PC-9 (cell line): ENCODE results near the gene RASGRF1. TPM values are rescaled to one million over a fixed set of nuclear protein-coding genes. Genes with fewer than 3 reads are reported as not detected.

ENCODE experiments used
- BruUV-seq: library from RNA; stranded (reverse); fragments of 400-500 nt; replicated peaks from 2 replicates; lab custom pipeline; 2021; lab: Mats Ljungman, UMichigan
- CTCF ChIA-PET: fragments of 300-600 bp; sonication (Branson Sonifier 250); formaldehyde crosslinking; loops from one replicate; lab custom pipeline; 2022; ENCODE audit warnings: antibody characterized with exemption; lab: Charles Lee
- POLR2A ChIA-PET: fragments of 300-600 bp; sonication (Branson Sonifier 250); formaldehyde crosslinking; loops from one replicate; lab custom pipeline; 2022; ENCODE audit warnings: antibody characterized with exemption; ENCODE audit not compliant: unreplicated experiment; lab: Charles Lee
- DNase-seq, 2 experiments: peaks; one replicate each; pipeline versions ENCODE4 v3.0.0 to v3.0.0-alpha.2; 2015 to 2022; ENCODE audit warnings: mixed read lengths in 1 of 2
- H2AFZ ChIP-seq: fragments of 200-600 bp; sonication (generic); 2 replicates; pipeline ENCODE4 v1.8.1; 2017; ENCODE audit warnings: antibody characterized with exemption
- H3F3A ChIP-seq: fragments of 200-600 bp; sonication (generic); 2 replicates; pipeline ENCODE4 v1.8.1; 2017; ENCODE audit warnings: antibody characterized with exemption, mild to moderate bottlenecking, low read depth; ENCODE audit not compliant: insufficient read depth
- H3K27ac ChIP-seq: fragments of 200-600 bp; sonication (generic); 2 replicates; pipeline ENCODE4 v1.6.1; 2016; ENCODE audit warnings: mixed run types
- H3K27me3 ChIP-seq: fragments of 200-600 bp; sonication (generic); 2 replicates; pipeline ENCODE4 v1.6.1; 2016; ENCODE audit warnings: low read depth, mixed run types; ENCODE audit not compliant: insufficient read depth
- H3K36me3 ChIP-seq: fragments of 200-600 bp; sonication (generic); 2 replicates; pipeline ENCODE4 v1.6.1; 2016; ENCODE audit warnings: low read depth, mixed run types
- H3K4me1 ChIP-seq: fragments of 200-600 bp; sonication (generic); replicated peaks from 2 replicates; pipeline ENCODE4 v1.6.1; 2016; ENCODE audit warnings: mixed run types; ENCODE audit not compliant: insufficient read depth
- H3K4me2 ChIP-seq: fragments of 200-600 bp; sonication (generic); 2 replicates; pipeline ENCODE4 v1.6.1; 2017; ENCODE audit warnings: mixed run types
- H3K4me3 ChIP-seq: fragments of 200-600 bp; sonication (generic); 2 replicates; pipeline ENCODE4 v1.6.1; 2016; ENCODE audit warnings: mixed run types
- H3K79me2 ChIP-seq: fragments of 200-600 bp; sonication (generic); 2 replicates; pipeline ENCODE4 v1.6.1; 2017; ENCODE audit warnings: low read depth, mixed run types
- H3K9me2 ChIP-seq: fragments of 200-600 bp; sonication (generic); 2 replicates; pipeline ENCODE4 v1.8.1; 2017; ENCODE audit warnings: mild to moderate bottlenecking; ENCODE audit not compliant: insufficient read depth
- H3K9me3 ChIP-seq: fragments of 200-600 bp; sonication (generic); 2 replicates; pipeline ENCODE4 v1.8.1; 2016; ENCODE audit warnings: low read depth; ENCODE audit not compliant: insufficient read depth
- H4K20me1 ChIP-seq: fragments of 200-600 bp; sonication (generic); 2 replicates; pipeline ENCODE4 v1.8.1; 2017; ENCODE audit not compliant: insufficient read depth
- EZH2 ChIP-seq: fragments of 200-600 bp; sonication (generic); IDR thresholded peaks from 2 replicates; pipeline ENCODE4 v1.8.0; 2017; ENCODE audit warnings: antibody characterized with exemption, low read depth
- intact Hi-C: fragments of 100-400 bp; cut with micrococcal nuclease; formaldehyde crosslinking; loops from one replicate; pipeline ENCODE4 v1.10.0; 2022; ENCODE audit not compliant: unreplicated experiment
- total RNA-seq: library from RNA; stranded (reverse); gene quantifications from 2 replicates; pipeline ENCODE4 v1.2.3, GENCODE V29; 2021
- TF ChIP-seq, protein P1 (sequence below): fragments of 200-600 bp; sonication (generic); conservative IDR thresholded peaks from 2 replicates; pipeline ENCODE4 v1.6.1; 2017; ENCODE audit warnings: mixed run types, antibody characterized with exemption, mild to moderate bottlenecking, moderate library complexity

The RASGRF1 gene
- total RNA-seq, 1 experiment from 2014 or later: 6.0 TPM

DNA sequence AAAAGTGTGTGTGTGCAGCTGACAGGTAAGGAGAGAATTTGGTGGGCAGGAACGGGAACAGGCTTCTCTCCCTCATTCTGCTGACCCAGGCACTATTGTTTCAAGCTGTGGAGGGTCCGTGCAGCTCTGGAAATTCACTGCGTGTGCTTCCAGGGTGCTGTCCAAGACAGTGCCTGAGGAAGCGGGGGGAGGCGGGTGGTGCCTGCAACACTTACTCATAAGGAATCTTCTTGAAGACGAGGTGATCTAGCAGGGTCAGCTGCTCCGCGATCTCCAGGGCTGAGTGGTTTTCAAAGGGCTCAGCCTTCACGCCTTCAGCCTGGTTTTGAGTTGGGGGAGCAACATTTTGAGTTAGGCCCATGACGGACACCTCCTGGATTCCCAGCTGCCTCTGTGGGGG is 99.1 kb downstream of the RASGRF1 start:
- DNase-seq: no peak
- H4K20me1 ChIP-seq: no peaks in the 10 kb centered on the region
- intact Hi-C loops: no loop called here
- H3K4me3 ChIP-seq: no peak overlapping the region
- H3K4me1 ChIP-seq: peaks cover 23% of the 10 kb centered on the region
- H3K27ac ChIP-seq: no peak overlapping the region
- H3K9me2 ChIP-seq: no peaks in the 10 kb centered on the region
- H3K4me2 ChIP-seq: no peak overlapping the region
- no peaks in the 10 kb centered on the region for H3K36me3 ChIP-seq
- H2AFZ ChIP-seq: no peak overlapping the region
- peaks cover 16% of the 10 kb centered on the region; the same call in 1 of the 2 replicates for H3F3A ChIP-seq
- no TSS peak for BruUV-seq
- ChIA-PET CTCF (no interaction called here), POLR2A (no interaction called here)
- no peak for TF ChIP-seq EZH2
- no peaks in the 10 kb centered on the region for H3K27me3 ChIP-seq
- no peaks in the 10 kb centered on the region for H3K79me2 ChIP-seq
- no peaks in the 10 kb centered on the region for H3K9me3 ChIP-seq

DNA sequence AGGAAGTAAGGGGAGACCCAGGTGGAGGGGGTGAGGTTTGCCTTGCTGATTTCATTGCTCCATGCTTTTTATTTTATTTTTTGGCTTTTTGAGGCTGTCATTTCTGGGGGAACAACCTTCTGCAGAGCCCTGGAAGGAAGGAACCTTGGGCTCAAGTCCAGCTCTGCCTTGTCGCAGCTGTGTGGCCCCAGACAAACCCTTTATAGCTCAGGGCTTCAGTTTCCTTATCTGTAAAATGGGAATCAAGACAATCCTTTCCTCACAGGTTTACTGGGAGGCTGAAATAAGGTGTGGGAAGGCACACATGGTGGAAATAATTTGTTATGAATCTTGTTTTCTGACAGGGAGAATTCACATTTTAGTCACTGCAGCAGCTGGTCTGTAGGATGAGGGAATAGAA is 100.3 kb downstream of the RASGRF1 start:
- POLR2A ChIA-PET: no interaction called here
- H2AFZ ChIP-seq: no peak overlapping the region
- no peaks in the 10 kb centered on the region for H3K9me3 ChIP-seq
- no peak overlapping the region for H3K4me3 ChIP-seq
- H4K20me1 ChIP-seq: no peaks in the 10 kb centered on the region
- H3K9me2 ChIP-seq: no peaks in the 10 kb centered on the region
- CTCF ChIA-PET: no interaction called here
- no peak overlapping the region for H3K4me2 ChIP-seq
- no peak for DNase-seq
- H3K36me3 ChIP-seq: no peaks in the 10 kb centered on the region
- no peaks in the 10 kb centered on the region for H3K79me2 ChIP-seq
- no TSS peak for BruUV-seq
- H3K4me1 ChIP-seq: peaks cover 16% of the 10 kb centered on the region
- TF ChIP-seq, protein P1, sequence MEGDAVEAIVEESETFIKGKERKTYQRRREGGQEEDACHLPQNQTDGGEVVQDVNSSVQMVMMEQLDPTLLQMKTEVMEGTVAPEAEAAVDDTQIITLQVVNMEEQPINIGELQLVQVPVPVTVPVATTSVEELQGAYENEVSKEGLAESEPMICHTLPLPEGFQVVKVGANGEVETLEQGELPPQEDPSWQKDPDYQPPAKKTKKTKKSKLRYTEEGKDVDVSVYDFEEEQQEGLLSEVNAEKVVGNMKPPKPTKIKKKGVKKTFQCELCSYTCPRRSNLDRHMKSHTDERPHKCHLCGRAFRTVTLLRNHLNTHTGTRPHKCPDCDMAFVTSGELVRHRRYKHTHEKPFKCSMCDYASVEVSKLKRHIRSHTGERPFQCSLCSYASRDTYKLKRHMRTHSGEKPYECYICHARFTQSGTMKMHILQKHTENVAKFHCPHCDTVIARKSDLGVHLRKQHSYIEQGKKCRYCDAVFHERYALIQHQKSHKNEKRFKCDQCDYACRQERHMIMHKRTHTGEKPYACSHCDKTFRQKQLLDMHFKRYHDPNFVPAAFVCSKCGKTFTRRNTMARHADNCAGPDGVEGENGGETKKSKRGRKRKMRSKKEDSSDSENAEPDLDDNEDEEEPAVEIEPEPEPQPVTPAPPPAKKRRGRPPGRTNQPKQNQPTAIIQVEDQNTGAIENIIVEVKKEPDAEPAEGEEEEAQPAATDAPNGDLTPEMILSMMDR: no peak
- no peak for TF ChIP-seq EZH2
- H3F3A ChIP-seq: peaks cover 16% of the 10 kb centered on the region; the same call in 1 of the 2 replicates
- no peak overlapping the region for H3K27ac ChIP-seq
- no peaks in the 10 kb centered on the region for H3K27me3 ChIP-seq
- intact Hi-C loops: no loop called here

DNA sequence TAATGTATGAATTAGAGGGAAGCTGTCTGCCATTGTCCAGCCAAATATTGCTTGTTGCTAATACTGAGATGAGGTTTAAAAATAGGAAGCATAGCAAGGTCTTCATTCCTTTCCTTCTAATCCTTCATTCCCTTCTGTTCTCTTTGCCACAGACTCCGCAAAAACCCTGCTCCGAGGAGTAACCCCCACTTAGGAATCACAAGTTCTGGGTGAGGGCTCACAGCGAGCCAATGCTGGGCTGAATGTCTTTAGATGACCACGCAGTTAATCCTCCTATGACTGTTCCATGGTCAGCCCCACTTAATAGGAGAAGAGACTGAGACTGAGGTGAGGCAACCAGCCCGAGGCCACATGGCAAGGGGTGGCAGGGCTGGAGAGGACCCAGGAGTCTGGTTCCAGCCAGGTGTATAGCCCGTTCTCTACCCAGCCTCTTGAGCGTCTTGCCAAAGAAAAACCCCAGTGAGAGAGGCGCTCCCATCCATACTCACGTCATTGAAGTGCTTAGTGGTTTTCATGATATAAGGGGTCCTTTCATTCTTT is 100.8 kb downstream of the RASGRF1 start:
- no peak overlapping the region for H3K4me2 ChIP-seq
- no peaks in the 10 kb centered on the region for H3K27me3 ChIP-seq
- H3K79me2 ChIP-seq: no peaks in the 10 kb centered on the region
- no peaks in the 10 kb centered on the region for H3K9me3 ChIP-seq
- TF ChIP-seq EZH2: no peak
- TF ChIP-seq, protein P1: no peak
- H3K4me3 ChIP-seq: no peak overlapping the region
- no peaks in the 10 kb centered on the region for H4K20me1 ChIP-seq
- peaks cover 16% of the 10 kb centered on the region; the same call in 1 of the 2 replicates for H3F3A ChIP-seq
- ChIA-PET POLR2A (no interaction called here), CTCF (interaction anchor here (1.0 kb wide), 1 partner anchor 15 kb away, joined by 14 read pairs; no protein-coding TSS in a partner anchor)
- no peak for DNase-seq
- H3K4me1 ChIP-seq: peaks cover 16% of the 10 kb centered on the region
- H2AFZ ChIP-seq: no peak overlapping the region
- no peaks in the 10 kb centered on the region for H3K36me3 ChIP-seq
- no TSS peak for BruUV-seq
- H3K27ac ChIP-seq: no peak overlapping the region
- intact Hi-C loops: loop anchor here (2.0 to 5.0 kb wide), 3 partner anchors 42 to 183 kb away; partner anchors contain the start of gene CTSH
- no peaks in the 10 kb centered on the region for H3K9me2 ChIP-seq
